OCI-LY7 (cell line): Measurements from ENCODE around the gene RPS17. TPM values are rescaled to one million over a fixed set of nuclear protein-coding genes. Genes with fewer than 3 reads are reported as not detected.
"Not testable (repeated sequence)": the region's sequence is repeated elsewhere in the genome, so short reads cannot be mapped to it uniquely, and the experiment has no call there.

Source experiments
- BruUV-seq: library from RNA; stranded (reverse); fragments of 400-500 nt; replicated peaks from 2 replicates; lab custom pipeline; 2021; lab: Mats Ljungman, UMichigan
- CTCF ChIA-PET: fragments of 300-600 bp; sonication (Branson Sonifier 250); formaldehyde crosslinking; loops from one replicate; lab custom pipeline; 2022; ENCODE audit warnings: antibody characterized with exemption; ENCODE audit not compliant: unreplicated experiment; lab: Charles Lee
- POLR2A ChIA-PET: fragments of 300-600 bp; sonication (Branson Sonifier 250); formaldehyde crosslinking; loops from one replicate; lab custom pipeline; 2022; ENCODE audit warnings: antibody characterized with exemption; lab: Charles Lee
- DNase-seq: peaks from one replicate; pipeline ENCODE4 v3.0.0-alpha.2; 2015; ENCODE audit warnings: low spot score
- H2AFZ ChIP-seq: fragments of 200-600 bp; sonication (generic), shearing (Covaris generic); 2 replicates; pipeline ENCODE4 v1.6.1; 2014; ENCODE audit warnings: mild to moderate bottlenecking, antibody characterized with exemption, low read length, moderate library complexity
- H3K27ac ChIP-seq: fragments of 200-600 bp; sonication (generic); 2 replicates; pipeline ENCODE4 v1.5.1; 2014; ENCODE audit warnings: mixed run types, low read depth, mild to moderate bottlenecking, moderate library complexity, low read length, inconsistent platforms; ENCODE audit not compliant: poor library complexity, severe bottlenecking
- H3K36me3 ChIP-seq: fragments of 200-600 bp; sonication (generic); 2 replicates; pipeline ENCODE4 v1.6.1; 2014; ENCODE audit warnings: mild to moderate bottlenecking, antibody characterized with exemption, low read length, moderate library complexity, mixed read lengths; ENCODE audit not compliant: insufficient read depth
- H3K4me1 ChIP-seq: fragments of 200-600 bp; sonication (generic); 2 replicates; pipeline ENCODE4 v1.5.1; 2014; ENCODE audit warnings: mild to moderate bottlenecking, low read length; ENCODE audit not compliant: insufficient read depth, poor library complexity, severe bottlenecking
- H3K4me2 ChIP-seq: fragments of 200-600 bp; sonication (generic); 2 replicates; pipeline ENCODE4 v1.6.1; 2014; ENCODE audit warnings: mild to moderate bottlenecking, low read length
- H3K4me3 ChIP-seq: fragments of 200-600 bp; sonication (generic); 2 replicates; pipeline ENCODE4 v1.5.1; 2014; ENCODE audit warnings: mild to moderate bottlenecking, low read depth, low read length; ENCODE audit not compliant: poor library complexity, severe bottlenecking
- H3K79me2 ChIP-seq: fragments of 200-600 bp; sonication (generic); 2 replicates; pipeline ENCODE4 v1.6.1; 2016; ENCODE audit warnings: low read depth, mild to moderate bottlenecking, low read length, moderate library complexity, mixed read lengths; ENCODE audit not compliant: insufficient read depth
- H3K9me2 ChIP-seq: fragments of 200-600 bp; sonication (generic); 2 replicates; pipeline ENCODE4 v1.6.1; 2016; ENCODE audit warnings: mild to moderate bottlenecking, low read length, mixed read lengths; ENCODE audit not compliant: insufficient read depth
- H3K9me3 ChIP-seq: fragments of 200-600 bp; sonication (generic); 2 replicates; pipeline ENCODE4 v1.6.1; 2014; ENCODE audit warnings: mild to moderate bottlenecking, mixed run types, low read length, mixed read lengths
- H4K20me1 ChIP-seq: fragments of 200-600 bp; sonication (generic); 2 replicates; pipeline ENCODE4 v1.6.1; 2014; ENCODE audit warnings: mild to moderate bottlenecking, antibody characterized with exemption, low read length, moderate library complexity, mixed read lengths; ENCODE audit not compliant: insufficient read depth
- intact Hi-C: fragments of 100-400 bp; cut with micrococcal nuclease; formaldehyde crosslinking; loops from one replicate; pipeline ENCODE4 v1.10.0; 2022; ENCODE audit not compliant: unreplicated experiment
- total RNA-seq, 2 experiments: library from RNA; depleted of rRNA in 1 of 2; stranded (reverse); fragments of >200 nt in 1 of 2; shearing (Covaris generic) in 1 of 2; gene quantifications; 2 replicates each; pipeline ENCODE4 v1.2.3, GENCODE V29; 2014 to 2022

Gene RPS17
- total RNA-seq, 2 experiments from 2014 or later = 2,562 to 3,737 TPM

DNA sequence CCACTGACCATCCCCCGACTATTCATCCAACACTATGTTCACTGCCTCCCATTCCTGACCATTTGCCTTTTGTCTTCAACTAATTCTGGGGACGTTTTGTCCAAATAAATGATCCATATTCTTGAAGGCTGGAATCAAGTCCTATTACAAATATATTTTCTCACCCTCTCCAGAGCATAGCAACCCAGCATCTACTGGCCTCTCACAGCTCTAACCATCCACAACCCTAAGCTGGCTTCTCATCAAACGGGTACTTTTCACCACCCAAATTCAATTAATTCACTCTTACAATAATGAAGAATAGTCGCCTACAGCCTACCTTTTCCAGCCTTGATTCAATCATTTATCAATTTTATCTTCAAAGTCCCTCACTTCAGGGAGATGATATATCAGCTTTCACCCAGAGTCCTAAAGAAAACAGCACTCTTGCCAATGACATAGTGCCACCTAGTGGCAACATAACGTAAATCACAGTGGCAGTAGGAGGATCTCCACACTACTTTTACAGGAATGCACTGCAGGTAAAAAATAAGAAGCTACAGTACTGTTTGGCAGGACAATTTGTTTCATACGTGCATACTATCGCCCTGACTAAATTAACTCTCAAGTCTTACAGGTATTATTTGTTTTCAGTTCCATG lies 37.4 kb downstream of the RPS17 start:
- intact Hi-C loops, H3K79me2 ChIP-seq, H4K20me1 ChIP-seq, POLR2A ChIA-PET, BruUV-seq, H3K4me2 ChIP-seq, H3K27ac ChIP-seq, H3K9me3 ChIP-seq, H2AFZ ChIP-seq, H3K4me3 ChIP-seq, H3K9me2 ChIP-seq, H3K4me1 ChIP-seq, CTCF ChIA-PET, H3K36me3 ChIP-seq, DNase-seq: not testable (repeated sequence)

DNA sequence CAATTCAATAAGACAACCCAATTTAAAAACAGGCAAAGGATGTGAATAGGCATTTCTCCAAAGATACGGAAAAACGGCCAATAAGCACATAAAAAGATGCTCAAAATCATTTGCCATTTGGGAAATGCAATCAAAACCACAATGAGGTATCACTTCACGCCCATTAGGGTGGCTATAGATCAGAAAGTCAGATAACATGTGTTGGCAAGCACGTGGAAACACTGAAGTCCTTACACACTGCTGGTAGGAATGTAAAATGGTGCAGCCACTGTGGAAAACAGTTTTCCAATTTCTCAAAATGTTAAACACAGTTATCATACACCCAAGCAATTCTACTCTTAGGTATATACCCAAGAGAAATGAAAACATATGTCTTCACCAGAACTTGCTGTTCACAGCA lies 39.5 kb downstream of the RPS17 start:
- H3K9me3 ChIP-seq, BruUV-seq, CTCF ChIA-PET, H3K4me3 ChIP-seq, H4K20me1 ChIP-seq, H3K9me2 ChIP-seq, H3K4me1 ChIP-seq, H3K4me2 ChIP-seq, intact Hi-C loops, POLR2A ChIA-PET, H3K27ac ChIP-seq, H3K36me3 ChIP-seq, H2AFZ ChIP-seq, DNase-seq, H3K79me2 ChIP-seq: not testable (repeated sequence)

DNA sequence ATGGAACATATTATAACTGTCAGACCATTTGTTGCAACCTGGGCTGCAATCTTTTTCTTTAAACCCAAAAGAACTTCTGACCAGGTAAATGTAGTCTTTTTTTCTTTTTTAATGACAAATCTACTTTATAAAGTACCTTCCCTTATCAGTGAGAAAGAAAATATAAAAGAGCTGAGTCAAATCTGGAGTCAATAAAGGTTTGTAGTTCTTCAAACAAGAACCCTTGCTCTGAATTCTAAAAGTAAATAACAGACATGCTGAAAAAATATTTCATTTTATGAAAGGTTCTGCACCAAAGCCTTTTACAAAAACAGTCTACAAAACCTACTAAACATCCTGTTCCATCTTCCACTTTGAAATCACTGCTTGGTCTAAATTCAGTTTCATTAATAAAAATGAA lies 42.3 kb downstream of the RPS17 start:
- H3K4me1 ChIP-seq, H3K4me3 ChIP-seq, H3K9me3 ChIP-seq, CTCF ChIA-PET, H3K4me2 ChIP-seq, BruUV-seq, H3K36me3 ChIP-seq, H3K79me2 ChIP-seq, intact Hi-C loops, H2AFZ ChIP-seq, DNase-seq, H4K20me1 ChIP-seq, H3K27ac ChIP-seq, H3K9me2 ChIP-seq: not testable (repeated sequence)
- POLR2A ChIA-PET = interaction anchor here (0.6 kb wide), 1 partner anchor 506 kb away, joined by 3 read pairs; no protein-coding TSS in a partner anchor

GRCh38 chr15:82488250-82488649 lies 52.0 kb downstream of the RPS17 start:
- H2AFZ ChIP-seq, BruUV-seq, POLR2A ChIA-PET, H3K27ac ChIP-seq, CTCF ChIA-PET, H3K9me2 ChIP-seq, H3K9me3 ChIP-seq, H3K36me3 ChIP-seq, H3K4me1 ChIP-seq, H3K79me2 ChIP-seq, DNase-seq, H3K4me2 ChIP-seq, H4K20me1 ChIP-seq, intact Hi-C loops, H3K4me3 ChIP-seq: not testable (repeated sequence)

DNA sequence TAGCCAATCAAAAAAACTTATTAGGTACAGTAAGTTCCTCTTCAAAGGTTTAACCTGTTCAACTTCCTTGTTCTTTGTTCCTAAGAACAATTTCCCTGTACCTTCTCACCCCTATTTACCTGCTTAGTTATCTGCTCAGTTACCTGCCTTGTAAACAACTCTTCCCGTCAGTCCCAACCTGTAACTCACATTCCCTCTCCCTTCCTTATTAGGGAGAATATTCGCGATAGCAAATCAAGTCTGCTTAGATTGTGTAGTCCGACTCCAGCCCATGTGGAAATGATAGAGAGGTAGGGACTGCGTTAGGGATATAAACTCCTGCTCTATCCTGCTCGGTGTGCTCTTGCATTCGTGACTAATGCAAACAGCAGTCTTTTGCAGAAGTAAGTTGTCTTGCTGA lies 53.2 kb downstream of the RPS17 start:
- H3K79me2 ChIP-seq, intact Hi-C loops, DNase-seq, H3K9me2 ChIP-seq, H4K20me1 ChIP-seq, H3K9me3 ChIP-seq, H3K27ac ChIP-seq, H3K4me3 ChIP-seq, H3K4me2 ChIP-seq, POLR2A ChIA-PET, H3K36me3 ChIP-seq, H3K4me1 ChIP-seq, BruUV-seq, CTCF ChIA-PET, H2AFZ ChIP-seq: not testable (repeated sequence)

Other genes with a start within 250 kb of the RPS17 start
- not detected in 2 replicates for gene GOLGA6L10, start 191.0 kb downstream of the RPS17 start, total RNA-seq (2014; rRNA removed; shearing (Covaris generic))
- 0.39 and 0.49 TPM in 2 replicates for gene GOLGA6L10, start 191.0 kb downstream of the RPS17 start, total RNA-seq (2022)
- gene GOLGA6L9, start 110.6 kb downstream of the RPS17 start, total RNA-seq (2014; rRNA removed; shearing (Covaris generic)) = 4.8 and 7.7 TPM in 2 replicates
- gene GOLGA6L9, start 110.6 kb downstream of the RPS17 start, total RNA-seq (2022) = 7.4 TPM in 2 replicates
- gene CPEB1, start 106.9 kb upstream of the RPS17 start, total RNA-seq (2014; rRNA removed; shearing (Covaris generic)) = not detected in 2 replicates
- gene CPEB1, start 106.9 kb upstream of the RPS17 start, total RNA-seq (2022) = not detected in 2 replicates
- gene AP3B2, start 169.4 kb upstream of the RPS17 start, total RNA-seq (2014; rRNA removed; shearing (Covaris generic)) = not detected in 2 replicates
- 0.13 and 0.50 TPM in 2 replicates for gene AP3B2, start 169.4 kb upstream of the RPS17 start, total RNA-seq (2022)